Stimulated activated CD8-positive, alpha-beta memory T cell treated with anti-CD3 and anti-CD28 coated beads, Interleukin-4, amount 100 ng/mL, for 48 hours (primary cell): Measurements from ENCODE around the gene BUB3.
"Not testable (repeated sequence)": the region's sequence is repeated elsewhere in the genome, so short reads cannot be mapped to it uniquely, and the experiment has no call there.

ENCODE experiments used
- DNase-seq: peaks from one replicate; pipeline ENCODE4 v3.0.0-alpha.2; 2020

Gene BUB3

GRCh38 chr10:123154711-123155505 is 706 bp downstream of the BUB3 start:
- peak; percentile 73 for DNase-seq

- DNase-seq, result no peak
Measured at GRCh38 chr10:123156078-123156477, 1.9 kb downstream of the BUB3 start.

- DNase-seq, result no peak
Measured at GRCh38 chr10:123157210-123157609, 3.0 kb downstream of the BUB3 start.

- no peak for DNase-seq
Measured at GRCh38 chr10:123158682-123159081, 4.5 kb downstream of the BUB3 start.

DNA sequence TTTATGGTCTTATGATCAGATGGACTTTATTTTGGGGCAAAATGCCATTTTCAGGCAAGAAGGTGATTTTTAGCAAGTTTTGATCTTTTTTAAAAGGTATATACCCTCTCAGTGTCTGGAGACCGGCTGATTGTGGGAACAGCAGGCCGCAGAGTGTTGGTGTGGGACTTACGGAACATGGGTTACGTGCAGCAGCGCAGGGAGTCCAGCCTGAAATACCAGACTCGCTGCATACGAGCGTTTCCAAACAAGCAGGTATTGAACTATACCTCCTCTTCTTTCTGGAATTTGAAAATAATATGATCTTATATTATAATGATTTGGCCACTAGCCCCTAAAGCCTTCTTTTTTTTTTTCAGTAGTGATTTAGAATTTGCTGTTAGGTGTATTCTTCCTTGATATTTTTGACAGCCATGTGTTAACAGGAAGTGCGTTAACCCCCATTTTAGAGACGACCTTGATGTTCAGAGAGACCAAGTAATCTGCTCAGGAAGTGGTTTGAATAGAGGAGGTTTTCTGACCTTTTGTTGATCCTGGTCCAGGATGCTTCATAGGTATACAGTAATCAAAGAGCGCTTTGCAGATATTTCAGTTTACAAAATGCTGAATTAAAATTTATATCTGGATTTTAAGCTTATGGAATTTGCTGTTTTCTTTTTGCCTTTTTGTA is 6.2 kb downstream of the BUB3 start:
- no peak for DNase-seq

- no peak for DNase-seq
Measured at GRCh38 chr10:123164319-123164718, 10.1 kb downstream of the BUB3 start.

GRCh38 chr10:123165445-123166072 is 11.4 kb downstream of the BUB3 start:
- DNase-seq, result no peak

- no peak for DNase-seq
Measured at GRCh38 chr10:123166618-123167017, 12.4 kb downstream of the BUB3 start.

DNA sequence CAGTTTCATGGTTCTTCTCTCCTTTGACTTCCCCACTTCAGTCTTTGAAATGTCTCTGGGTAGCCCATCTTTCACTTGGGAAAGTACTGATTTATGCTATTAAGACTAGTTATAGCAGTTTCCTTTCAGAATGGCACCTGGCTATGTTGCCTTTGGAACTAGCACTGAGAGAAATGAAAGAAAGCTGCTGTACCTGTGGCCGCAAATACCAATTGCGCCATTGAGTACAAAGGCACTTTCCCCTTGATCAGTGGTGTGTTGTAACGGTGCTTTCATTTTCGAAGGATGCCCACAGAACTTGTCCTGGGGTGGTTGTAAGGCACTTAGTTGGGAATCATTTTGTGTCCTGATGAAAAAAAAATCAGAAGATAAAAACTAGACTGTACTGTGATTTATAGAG is 16.8 kb downstream of the BUB3 start:
- DNase-seq, result no peak

- DNase-seq, result not testable (repeated sequence)
Measured at GRCh38 chr10:123171616-123172015, 17.4 kb downstream of the BUB3 start.

DNA sequence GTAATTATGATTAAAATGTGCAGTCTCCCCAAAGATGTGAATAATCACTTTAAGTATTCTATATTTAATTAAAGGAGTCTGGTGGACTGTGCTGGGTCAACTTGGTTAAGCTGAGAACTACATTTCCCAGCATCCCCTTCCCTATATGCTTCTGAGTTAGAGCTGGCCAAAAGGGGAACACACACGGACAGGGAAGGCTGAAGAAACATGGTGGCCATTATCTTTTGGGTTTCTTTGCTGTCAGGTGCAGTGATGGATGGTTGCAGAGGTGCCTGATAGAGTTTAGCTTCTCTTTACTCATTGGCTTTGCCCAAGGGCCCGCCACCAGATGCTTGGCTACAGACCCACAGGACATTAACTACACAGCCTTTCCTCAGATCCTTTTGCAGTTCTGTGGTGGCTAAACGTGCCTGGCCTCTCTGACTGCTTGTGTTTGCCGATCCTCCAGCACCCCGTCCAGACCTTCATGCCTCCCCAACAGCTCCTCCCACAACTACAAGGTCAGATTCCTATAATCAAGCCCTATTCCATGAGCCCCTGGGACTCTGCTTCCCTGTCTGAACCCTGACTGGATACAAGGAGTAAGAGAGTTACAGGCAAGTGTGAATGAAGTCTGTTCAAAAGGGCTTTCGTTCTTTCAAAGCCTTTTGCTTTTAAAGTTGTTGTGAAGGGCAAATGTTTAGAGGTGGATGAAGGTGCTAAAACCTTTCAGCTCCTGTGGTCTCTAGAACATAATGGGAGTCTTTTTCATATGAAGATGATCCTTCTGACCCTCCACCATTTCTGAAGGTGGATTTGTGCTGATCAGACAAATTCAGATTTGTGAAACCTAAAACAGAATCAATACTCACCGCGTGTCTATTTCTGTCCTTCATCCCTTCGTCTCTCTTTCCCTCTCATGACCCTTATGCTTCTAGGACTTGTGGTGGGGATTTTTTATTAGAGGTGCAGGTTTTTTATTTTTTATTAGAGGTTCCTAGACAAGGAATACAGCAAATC is 21.5 kb downstream of the BUB3 start:
- DNase-seq, result no peak

- DNase-seq, result not testable (repeated sequence)
Measured at GRCh38 chr10:123178390-123178789, 24.2 kb downstream of the BUB3 start.

DNA sequence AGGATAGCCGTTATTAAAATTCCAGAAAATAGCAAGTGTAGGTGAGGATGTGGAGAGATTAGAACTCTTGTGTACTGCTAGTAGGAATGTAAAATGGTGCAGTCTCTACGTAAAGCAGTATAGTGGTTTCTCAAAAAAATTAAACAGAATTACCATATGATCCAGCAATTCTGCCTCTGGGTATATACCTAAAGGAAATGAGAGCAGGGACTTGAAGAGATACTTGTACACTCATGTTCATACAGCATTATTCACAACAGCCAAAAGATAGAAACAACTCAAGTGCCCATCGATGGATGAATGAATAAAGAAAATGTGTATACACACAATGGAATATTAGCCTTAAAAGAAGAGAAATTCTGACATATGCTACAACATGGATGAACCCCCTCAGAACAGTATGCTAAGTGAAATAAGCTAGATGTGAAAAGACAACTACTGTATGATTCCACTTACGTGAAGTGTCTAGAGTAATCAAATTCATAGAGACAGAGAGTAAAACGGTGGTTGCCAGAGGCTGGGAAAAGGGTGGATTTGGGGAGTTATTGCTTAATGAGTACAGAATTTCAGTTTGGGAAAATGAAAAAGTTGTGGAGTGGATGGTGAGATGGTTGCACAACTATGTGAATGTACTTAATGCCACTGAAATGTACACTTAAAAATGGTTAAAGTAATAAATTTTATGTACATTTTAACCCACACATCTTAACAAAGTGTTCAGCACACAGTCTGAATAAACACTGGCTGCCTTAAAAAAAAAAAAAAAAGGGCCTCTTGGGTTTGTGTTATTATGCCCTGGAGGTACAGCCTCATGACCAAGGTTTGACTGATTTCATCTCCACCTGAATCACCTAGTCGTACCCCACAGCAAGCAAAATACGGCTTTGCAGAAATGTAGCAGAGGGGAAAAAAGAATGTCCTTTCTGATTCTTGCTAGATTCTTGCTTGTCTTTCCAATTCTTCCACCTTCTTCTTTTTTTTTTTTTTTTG is 26.2 kb downstream of the BUB3 start:
- DNase-seq, result no peak

GRCh38 chr10:123183724-123184123 is 29.5 kb downstream of the BUB3 start:
- no peak for DNase-seq

DNA sequence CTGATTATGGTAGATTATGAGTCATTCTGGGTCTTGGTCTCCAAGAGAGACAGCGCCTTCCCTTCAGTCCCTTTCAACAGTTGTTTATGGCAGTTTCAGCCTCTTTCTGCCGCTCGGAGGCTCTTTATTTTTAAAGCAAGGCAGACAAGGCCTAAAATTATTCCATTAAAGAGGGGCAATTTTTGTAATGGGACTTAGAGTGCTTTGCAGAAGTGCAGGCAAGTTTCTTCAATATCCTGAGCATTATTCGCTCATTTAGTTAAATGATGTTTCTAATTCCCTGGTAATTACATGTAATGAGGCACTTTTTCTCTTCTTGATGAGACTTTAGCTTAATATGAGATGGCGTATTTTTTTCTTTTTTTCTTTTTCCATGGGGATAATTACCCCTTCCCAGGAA is 33.6 kb downstream of the BUB3 start:
- DNase-seq, result no peak

DNA sequence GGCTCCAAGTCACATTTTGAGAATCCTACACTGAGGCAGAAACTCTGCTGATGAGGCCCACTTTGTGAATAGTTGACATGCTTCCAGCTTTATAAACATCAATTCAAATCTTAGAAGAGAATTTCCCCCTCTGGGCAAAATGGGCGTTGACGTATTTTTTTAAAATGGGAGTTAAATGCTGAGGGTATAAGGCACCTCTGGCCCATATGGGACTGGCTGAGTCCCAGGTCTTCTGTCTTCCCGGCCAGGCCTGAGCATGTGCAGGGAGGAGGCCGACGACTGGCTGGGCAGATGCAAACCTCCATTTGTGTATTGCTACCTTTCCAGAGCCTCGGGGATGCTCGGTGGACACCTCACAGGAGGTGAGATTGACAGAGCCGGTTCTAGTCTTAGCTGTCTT is 37.7 kb downstream of the BUB3 start:
- DNase-seq, result no peak

- DNase-seq, result no peak
Measured at GRCh38 chr10:123194056-123194455, 39.9 kb downstream of the BUB3 start.

DNA sequence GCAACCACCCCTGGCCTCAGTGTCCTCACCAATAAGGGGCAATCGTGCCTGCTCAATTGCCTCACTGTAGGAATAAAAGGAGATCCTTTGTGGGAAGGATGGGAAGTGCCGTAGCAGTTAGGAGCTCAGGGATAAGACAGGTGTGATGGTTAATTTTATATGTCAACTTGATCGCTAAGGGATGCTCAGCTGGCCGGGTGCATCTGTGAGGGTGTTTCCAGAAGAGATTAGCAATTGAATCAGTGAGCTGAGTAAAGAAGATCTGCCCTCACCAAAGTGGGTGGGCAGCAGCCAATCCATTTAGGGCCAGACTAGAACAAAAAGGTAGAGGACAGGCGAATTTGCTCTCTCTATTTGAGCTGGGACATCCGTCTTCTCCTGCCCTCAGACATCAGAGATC is 46.3 kb downstream of the BUB3 start:
- no peak for DNase-seq

DNA sequence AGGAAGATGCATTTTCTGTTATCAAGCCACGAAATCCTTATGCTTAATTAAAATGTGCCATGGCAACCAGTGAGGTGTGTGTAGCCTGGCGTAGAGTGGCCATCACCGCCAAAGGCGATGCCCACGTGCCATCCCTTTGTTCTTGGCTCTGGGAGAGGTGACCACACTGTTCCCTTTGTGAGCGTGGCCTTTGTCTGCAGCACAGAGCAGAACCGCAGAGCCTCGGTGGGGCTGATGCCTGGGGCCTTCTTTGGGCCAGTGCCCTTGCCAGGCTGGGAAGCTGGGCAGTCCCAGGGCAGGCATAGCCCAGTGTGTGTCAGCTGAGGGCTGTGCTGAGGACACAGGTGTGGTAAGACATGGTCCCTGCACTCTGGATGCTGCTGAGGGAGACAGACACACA is 48.3 kb downstream of the BUB3 start:
- no peak for DNase-seq

GRCh38 chr10:123203393-123204126 is 49.4 kb downstream of the BUB3 start:
- DNase-seq, result no peak

GRCh38 chr10:123204127-123204461 is 49.9 kb downstream of the BUB3 start:
- no peak for DNase-seq
